HL-60 (cell line): ENCODE measurements around the gene PON1.

ENCODE experiments used
- CTCF ChIP-seq: IDR thresholded peaks from one replicate; pipeline ENCODE4 v1.5.1; 2011; ENCODE audit warnings: low read length, control low read depth, inconsistent platforms; ENCODE audit not compliant: insufficient read depth
- GABPA ChIP-seq: IDR thresholded peaks from 2 replicates; pipeline ENCODE4 v1.6.1; 2012; ENCODE audit warnings: low read depth
- POLR2AphosphoS5 ChIP-seq: IDR thresholded peaks from 2 replicates; pipeline ENCODE4 v1.6.1; 2012; ENCODE audit warnings: low read depth
- REST ChIP-seq: IDR thresholded peaks from 2 replicates; pipeline ENCODE4 v1.6.1; 2012; ENCODE audit warnings: low read depth; ENCODE audit not compliant: insufficient replicate concordance

GRCh38 chr7:95319570-95319969 lies 4.8 kb downstream of the PON1 start:
- TF ChIP-seq CTCF (no peak), POLR2AphosphoS5 (no peak), GABPA (no peak), REST (no peak)
